Inflammatory macrophage (primary cell): ENCODE data around the gene SGMS1.
"Not testable (repeated sequence)": the region's sequence is repeated elsewhere in the genome, so short reads cannot be mapped to it uniquely, and the experiment has no call there.

ENCODE experiments used
- DNase-seq, 2 donors: peaks; one replicate each; pipeline ENCODE4 v3.0.0-alpha.2; 2020 to 2022

The SGMS1 gene

DNA sequence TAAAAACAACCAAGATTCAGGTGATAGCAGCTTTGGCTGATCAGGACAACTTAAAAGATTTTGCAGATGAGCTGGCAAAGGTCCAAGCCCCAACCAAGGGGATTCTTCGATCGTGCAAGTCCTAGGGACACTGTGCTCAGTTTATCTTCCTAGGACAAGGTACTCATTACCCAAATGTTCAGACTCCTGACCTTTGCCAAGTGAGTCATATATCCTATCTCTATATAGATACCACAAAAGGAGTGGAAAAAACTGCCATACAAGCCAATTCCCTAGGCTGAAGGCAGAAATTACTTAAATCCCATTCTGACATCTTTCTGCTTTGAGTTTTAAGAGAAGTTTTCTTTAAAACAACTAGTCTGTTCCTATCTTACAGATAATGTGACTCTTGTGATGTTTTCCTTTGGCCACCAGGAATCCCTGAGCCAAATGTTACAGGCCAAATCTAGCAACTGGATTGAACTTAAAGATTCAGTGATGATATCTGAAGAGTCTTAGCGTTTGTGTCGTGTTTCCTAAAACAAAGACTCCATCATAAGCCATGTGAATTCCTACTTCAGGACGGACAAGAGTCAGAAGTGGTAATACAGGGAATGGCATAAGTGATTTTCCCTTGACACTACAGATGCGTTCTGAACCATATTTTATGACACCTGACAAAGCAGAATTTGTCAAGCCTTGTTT, 229.8 kb downstream of the SGMS1 start:
- no peak for DNase-seq

DNA sequence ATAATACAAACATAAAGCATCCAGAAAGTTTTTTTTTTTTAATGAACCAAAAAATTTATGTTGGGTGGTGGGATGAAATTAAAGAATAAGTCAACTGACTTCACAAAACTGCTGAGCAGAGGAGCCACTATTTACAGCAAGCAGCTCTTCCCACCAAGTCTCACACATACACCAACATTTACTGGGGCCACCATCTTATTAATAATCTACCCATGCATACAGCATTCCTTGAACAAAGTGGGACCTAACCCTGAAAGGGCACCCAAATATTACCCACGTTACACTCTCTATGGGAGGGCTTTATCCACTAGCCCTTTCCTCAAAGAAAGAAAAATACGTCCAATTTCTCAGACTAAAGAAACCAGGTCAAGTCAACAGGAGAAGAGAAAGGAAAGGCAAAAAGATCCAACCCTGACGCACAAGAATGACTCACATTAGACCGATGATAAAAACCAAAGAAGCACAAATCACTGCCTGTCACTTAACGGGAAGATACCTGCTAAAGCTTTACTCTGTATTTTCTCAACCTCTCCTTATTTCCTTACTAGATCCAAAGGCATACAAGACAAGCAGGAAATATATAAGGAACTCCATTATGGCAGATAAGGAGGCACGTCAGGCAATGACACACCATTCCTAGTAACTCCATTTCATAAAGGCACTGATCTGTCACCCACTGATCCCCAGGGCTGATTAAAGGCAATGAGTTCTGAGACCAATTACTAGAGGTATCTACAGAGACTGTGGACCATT, 230.6 kb downstream of the SGMS1 start:
- DNase-seq: no peak

DNA sequence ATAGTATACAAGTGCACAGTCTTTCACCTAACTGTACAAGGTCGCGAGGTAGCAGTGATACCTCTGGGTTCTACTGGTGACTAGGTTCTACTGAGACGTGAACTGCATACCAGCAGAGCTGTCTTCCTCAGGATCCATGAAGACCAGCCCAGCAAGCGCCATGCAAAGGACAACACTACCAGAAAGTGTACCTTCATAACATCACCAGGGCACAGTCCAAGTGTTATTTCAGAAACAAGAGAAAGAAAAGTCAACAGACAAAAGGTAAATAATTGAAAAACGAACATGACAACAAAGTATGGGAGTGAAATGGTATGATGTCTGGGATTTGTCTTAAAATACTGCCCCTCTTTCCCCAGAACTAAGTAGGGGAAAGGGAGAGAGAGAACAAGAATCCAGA, 231.3 kb downstream of the SGMS1 start:
- no peak for DNase-seq

DNA sequence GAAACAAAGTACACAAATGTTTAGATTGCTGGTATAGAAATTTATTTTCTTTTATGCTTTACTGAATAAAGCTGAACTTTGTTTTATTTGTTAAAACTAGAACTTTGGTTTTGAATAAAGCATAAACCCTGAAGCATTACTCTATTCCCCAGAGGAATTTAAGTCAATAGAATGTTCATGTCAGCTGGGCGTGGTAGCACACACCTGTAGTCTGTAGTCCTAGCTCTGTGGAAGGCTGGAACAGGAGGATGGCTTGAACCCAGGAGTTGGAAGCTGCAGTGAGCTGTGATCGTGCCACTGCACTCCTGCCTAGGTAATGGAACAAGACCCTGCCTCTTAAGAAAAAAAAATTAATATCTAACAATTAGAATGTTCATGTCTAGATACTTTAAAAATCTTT, 233.5 kb downstream of the SGMS1 start:
- no peak for DNase-seq

GRCh38 chr10:50388181-50388580, 235.6 kb downstream of the SGMS1 start:
- DNase-seq: no peak

- DNase-seq: no peak
These were observed 236.1 kb downstream of the SGMS1 start for GRCh38 chr10:50387732-50388073.

DNA sequence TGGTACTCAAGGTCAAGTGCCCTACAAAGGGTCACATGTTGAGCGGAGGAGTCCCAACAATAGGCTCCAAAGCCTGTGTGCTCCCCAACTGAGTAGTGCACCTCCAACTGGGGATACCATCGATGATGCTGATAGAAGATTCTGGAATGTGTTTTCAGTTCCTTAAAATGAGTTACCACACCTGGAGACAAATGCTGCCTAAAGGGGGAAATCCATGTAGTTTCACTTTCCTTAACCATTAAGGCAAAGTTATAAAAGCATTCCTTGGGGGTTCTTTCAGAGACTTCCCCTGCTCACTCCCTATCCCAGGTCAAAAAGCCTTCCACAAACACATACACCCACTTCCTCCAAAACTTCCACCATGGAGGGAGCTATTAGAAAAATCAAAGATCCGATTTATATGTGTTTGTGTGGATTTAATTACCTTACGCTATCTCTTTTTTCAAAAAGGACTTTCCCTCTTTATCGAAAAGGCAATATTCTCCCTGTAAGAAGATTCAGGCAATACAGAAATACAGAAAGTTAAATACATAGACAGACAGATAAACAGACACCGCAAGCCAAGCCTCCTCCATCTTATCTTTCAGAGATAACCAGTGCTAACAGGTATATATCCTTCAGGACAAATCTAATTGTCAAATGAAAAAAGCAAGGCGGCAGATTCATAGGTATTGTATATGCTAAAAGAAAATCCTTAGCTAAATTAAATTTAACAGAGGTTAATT, 236.6 kb downstream of the SGMS1 start:
- no peak for DNase-seq

DNA sequence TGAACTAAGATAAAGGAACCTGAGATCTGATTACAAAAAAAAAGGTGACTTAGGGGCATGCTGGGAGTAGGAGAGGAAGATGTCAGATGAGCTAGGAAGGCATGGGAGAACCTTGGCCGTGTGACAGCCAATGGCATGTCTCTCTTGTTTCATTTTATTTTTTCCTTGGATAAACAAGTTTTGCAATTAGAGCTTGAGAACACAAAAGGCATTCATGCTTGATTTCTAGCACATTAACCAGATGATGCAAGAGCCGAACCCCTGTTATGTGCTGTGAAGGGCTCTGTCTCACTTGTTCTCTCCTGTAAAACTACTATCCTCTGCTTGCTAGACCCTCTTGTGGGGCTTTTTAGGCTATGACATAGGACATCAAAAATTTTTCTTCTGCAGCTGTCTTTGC, 238.1 kb downstream of the SGMS1 start:
- no peak for DNase-seq

- DNase-seq: no peak
These were observed 238.9 kb downstream of the SGMS1 start for GRCh38 chr10:50384898-50385297.

DNA sequence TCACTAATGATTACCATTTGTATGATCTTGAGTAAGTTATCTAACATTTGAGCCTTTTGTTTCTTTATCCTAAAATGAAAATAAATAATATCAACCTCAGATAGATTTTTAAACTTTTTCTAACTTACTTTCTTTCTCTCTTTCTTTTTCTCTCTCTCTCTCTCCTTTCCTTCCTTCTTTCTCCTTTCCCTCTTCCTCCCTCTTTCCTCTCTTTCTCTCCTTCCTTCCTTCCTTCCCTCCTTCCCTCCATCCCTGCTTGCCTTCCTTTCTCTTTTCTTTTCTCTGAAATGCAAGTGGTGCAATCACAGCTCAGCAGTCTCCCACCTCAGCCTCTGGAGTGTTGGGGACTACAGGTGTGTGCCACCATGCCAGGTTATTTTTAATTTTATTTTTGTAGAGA, 239.5 kb downstream of the SGMS1 start:
- DNase-seq: no peak

- no peak for DNase-seq
These were observed 241.2 kb downstream of the SGMS1 start for GRCh38 chr10:50382576-50383023.

DNA sequence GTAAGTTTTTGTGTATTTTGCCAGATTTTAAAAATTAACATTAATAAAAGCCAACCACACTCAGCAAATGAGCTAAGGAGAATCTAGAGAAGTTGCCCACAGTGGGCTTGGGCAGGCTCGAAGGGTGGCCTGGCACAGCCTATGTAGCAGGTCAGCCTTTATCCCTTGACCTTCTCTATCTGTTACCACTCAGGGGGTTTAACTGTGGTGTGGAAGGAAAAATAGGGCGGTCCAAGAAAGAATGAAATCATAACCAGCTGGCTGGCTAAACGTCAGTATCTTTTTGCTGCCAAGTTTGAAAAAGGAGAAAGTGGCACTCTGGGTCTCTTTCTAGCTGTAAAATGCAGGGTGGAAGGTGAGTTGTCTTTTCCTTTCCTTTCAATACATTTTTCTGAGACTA, 242.1 kb downstream of the SGMS1 start:
- DNase-seq: no peak

GRCh38 chr10:50379616-50380015, 244.1 kb downstream of the SGMS1 start:
- DNase-seq: no peak

DNA sequence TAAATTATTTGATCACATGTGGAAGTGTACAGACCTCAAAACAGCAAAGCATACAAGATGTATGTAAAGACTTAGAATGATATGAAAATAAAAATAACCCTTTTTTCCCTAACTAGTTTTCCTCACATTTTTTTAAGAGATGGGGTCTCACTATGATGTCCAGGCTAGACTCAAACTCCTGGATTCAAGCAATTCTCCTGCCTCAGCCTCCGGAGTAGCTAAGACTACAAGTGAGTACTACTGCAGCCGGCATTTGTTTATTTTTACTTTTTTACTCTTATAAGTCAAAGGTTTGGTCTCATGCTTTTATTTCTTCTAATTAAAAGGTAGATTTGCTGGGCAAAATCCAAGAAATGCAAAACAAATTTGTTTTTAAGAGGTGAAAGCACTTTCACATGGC, 248.0 kb downstream of the SGMS1 start:
- DNase-seq: no peak

DNA sequence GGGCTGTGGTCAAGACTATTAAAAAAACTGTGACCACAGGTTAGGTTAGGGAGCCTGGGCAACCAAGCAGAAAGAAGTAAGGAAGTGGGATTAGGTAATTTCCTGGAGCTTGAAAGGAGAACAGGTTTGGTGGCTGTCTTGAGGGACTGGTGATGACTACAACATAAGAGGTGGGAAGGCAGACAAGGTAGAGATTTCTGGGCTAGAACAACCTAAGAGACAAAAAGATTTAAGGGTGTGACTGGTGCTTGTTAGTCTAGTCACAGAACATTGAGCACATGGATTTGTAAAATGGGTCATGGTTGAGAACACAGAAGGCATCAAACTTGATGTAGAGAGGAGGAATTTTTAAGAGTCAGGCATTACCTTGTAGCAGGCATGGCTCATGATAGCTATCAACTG, 248.7 kb downstream of the SGMS1 start:
- peak in 1 of 2 donors; percentile 31 for DNase-seq

DNA sequence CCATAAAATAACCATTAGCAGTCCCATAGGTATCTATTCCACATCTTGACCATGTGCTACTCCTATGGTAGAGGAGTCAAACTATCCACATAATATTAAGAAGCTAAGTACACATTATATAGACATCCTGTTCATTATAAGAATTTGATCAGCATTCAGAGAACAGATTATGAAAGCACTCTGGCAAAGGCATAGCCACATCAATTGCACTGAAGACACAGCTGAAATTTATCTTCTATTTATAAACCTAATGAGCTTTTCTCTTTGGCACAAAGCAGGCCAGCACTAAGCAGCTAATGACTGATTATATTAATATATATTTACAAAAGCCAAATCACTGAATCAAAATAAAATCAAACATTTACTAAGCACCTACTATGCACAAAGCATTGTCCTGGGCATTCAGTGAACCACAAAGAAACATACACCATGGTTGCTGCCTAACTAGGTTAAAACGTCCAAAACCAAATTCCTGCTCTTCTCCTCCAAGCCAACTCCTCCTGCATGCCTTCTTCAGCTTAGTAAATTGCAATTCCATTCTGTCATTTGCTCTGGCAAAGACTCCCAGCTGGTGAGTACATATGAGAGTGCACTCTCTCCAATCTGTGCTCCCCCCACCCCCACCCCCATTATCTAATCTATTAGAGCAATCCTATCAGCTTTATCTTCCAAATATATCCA, 249.8 kb downstream of the SGMS1 start:
- DNase-seq: no peak

DNA sequence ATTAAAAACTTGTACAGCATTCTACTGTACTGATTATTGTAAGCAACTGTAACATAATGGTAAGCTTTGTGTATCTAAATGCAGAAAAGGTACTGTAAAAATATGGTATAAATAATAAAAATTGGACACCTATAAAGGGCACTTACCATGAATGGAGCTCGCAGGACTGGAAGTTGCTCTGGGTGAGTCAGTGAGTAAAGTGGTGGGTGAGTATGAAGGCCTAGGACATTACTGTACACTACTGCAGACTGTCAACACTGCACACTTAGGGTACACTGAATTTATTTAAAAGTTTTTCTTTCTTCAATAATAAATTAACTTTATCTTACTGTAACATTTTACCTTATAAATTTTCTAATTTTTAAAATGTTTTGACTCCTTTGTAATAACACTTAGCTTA, 253.8 kb downstream of the SGMS1 start:
- no peak for DNase-seq

DNA sequence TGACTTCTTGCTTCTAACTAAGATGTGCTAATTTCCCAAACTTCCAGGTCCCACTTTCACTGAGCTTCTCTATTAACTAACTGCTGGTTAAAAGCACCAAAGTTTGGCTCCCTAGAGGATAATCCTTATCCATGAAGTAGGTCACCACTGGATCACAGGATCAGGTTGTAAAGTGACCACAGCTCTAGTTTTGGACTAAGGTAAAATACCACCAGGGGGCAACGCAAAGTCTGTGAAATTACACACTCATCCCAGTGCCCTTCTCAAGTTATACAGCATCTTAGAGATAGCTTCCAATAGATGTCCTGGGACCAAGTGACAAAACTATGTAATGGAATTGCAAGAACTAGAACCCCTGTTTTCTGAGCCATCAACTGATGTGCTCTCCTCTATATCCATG, 256.0 kb downstream of the SGMS1 start:
- peak; percentile 43 to 49 for DNase-seq

- not testable (repeated sequence) for DNase-seq
These were observed 257.3 kb downstream of the SGMS1 start for GRCh38 chr10:50366421-50366820.

GRCh38 chr10:50364730-50365129, 259.0 kb downstream of the SGMS1 start:
- DNase-seq: not testable (repeated sequence)

DNA sequence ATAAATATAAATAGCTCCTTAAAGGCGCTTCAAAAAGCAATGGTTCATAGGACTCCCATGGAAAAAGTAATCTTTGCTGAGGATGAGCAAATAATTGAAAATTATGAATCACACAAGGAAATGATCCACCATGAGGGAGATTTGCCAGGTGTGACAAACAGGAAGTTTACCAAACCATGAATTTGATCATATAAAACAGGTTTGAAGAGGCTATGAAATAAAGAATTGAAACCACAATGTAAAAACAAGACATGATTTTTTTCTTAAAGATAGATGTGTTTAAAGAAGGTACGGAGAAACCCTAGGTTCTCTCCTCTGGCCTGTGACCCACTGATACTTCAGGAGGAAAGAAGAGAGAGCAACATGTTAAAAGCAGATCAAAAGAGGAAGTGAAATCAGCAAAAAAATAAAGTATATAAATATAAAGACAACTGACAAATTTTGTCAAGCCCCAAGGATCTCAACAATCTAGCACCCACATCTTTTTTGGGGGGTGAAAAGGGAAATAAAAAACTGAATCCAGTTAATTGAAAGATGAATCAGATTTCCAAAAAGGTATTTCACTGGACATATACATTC, 261.1 kb downstream of the SGMS1 start:
- no peak for DNase-seq

DNA sequence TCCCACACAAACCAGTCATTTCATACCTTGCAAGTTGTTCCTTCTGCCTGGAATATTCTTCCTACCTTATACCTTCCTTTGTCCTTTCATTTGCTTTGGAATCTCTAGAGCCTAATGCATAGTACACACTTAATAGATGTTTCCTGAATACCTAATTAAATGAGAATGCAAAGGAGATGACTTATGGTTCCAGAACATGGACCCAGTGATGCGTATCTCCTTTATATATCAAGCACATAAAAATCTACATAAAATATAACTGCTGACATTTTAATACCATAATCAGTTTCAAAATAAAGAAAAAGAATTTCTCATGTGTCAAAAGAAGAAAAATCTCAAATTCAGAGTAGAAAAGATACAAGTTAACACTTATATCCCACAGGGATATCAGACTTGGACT, 261.8 kb downstream of the SGMS1 start:
- DNase-seq: no peak
